GM21717 (cell line): ENCODE results near the gene RHOBTB3.
"Not testable (repeated sequence)": the region's sequence is repeated elsewhere in the genome, so short reads cannot be mapped to it uniquely, and the experiment has no call there.

ENCODE experiments used
- ATAC-seq: cut with Tn5 transposase; IDR thresholded peaks from one replicate; pipeline ENCODE4 v1.9.1; 2021; ENCODE audit warnings: mild to moderate bottlenecking, moderate library complexity; ENCODE audit not compliant: unreplicated experiment

RHOBTB3 gene

DNA sequence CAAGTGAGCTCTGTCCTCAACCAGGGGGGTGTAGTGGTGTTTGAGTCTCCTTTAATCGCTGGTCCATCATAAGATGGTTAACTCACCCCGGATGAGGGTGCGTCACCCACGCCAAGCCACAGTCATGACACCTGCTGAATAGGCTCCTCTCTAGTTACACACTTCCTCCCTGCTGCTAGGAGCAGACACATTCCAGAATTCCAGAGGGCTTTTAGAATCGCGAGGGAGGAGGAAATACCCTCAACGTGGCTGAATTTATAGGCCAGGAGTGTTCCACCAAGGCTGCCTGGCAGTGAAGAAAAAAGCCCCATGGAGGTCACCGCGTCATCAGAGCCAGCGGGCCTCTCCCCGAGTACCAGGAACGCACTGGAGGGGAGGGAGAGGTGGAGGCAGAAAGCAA is 86.3 kb downstream of the RHOBTB3 start:
- no peak for ATAC-seq

DNA sequence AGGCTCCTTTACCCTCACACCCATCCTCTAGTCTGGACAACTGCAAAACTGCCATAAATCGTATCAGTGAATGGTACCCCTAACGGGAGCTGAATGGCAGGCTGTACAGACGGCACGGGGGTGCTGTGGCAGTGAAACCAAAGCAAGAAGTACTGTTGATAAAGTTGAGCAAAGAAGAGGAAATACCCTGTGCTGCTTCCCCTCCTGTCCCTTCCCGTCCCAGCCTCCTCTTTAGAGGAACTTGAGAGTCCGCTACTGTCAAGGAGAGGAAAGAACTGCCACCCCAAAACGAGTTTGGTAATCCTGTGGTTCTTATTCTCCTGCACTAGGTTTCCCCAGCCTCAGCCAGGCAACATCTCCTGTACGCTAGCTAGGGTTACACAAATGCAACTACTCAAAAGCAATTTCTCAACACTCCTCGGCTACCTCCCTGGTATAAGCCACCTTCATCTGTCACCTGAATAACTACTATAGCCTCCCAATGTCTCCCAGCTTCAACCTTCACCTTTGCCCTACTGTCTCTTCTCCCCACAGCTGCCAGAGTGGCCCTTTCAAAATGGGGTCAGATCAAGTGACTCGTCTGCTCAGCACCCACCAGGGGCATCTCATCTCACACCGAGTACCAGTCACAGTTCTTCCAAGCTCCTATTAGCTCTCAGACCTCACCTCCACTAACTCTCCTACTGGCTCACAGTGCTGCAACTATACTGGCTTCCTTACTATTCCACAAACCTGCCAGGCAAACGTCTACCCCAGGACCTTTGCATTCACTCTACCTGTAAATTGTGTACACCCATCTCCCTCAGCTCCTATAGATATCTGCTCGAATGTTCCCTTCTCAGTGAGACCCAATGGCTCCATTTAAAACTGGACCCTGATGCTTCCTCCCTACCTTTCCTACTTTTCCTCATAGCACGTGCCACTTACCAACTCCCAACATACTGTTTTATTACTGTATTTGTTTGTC is 87.3 kb downstream of the RHOBTB3 start:
- ATAC-seq = no peak

DNA sequence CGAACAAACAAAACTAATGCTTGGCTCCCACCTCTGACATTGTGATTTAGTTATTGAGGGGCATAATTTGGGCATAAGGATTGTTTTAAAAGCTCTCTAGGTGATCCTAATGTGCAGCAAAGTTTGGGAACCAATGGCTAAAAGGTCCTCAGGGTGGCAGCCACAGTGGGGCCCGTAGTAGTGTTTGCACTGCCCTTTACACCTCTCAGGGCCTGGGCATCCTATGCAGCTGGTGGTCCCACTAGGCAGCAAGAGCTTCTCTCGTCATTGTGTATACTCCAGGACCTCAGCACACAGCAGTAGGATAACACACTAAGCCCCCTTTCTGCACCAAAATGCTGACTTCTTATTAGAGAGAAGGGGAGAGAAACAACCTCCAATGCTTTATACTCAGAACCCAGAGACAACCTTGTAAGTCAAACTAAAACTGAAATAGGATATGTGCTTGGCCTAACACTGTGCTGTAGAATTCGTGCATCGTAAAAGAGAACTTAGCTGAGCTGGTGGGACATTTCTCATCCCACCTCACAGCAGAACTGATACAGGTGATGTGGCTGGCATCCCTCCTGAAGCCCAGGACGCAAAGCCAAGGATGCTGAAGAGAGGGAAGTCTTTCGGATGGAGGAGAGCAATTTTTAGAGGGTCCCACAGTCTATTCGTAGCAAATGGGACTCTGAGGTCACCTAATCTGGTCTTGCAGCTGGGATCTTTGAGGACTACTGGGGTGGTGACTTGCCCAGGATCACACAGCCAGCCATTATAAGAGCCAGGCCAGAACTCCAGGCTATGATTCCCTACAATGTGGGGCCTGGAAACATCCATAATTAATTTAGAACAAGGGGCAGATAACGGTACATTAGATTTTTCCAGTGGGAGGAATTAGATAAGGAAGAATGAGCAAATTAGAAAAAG is 90.2 kb downstream of the RHOBTB3 start:
- no peak for ATAC-seq

DNA sequence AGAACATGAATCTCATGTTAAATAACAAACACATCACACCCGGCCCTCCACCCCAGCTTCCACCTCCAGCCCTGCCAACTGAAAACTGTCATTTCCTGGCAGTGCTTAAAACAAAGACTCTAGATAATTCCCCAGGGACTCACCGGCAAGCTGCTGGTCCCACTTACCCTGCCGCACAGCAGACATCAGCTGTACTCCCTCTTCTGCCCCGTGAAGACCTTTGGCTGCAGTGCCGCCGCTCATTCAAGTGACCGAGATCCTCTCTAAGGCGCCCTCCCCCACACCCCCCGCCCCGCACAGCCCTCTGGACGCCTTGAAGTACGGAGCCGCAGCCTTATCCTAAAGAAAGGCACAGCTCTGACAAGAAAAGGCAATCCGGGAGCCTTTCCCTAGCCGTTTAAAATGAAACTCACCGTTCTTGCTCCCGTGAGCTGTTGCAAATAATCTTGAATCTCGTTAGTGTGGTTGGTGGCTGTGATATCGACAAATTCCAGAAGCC is 91.0 kb downstream of the RHOBTB3 start:
- ATAC-seq = no peak

DNA sequence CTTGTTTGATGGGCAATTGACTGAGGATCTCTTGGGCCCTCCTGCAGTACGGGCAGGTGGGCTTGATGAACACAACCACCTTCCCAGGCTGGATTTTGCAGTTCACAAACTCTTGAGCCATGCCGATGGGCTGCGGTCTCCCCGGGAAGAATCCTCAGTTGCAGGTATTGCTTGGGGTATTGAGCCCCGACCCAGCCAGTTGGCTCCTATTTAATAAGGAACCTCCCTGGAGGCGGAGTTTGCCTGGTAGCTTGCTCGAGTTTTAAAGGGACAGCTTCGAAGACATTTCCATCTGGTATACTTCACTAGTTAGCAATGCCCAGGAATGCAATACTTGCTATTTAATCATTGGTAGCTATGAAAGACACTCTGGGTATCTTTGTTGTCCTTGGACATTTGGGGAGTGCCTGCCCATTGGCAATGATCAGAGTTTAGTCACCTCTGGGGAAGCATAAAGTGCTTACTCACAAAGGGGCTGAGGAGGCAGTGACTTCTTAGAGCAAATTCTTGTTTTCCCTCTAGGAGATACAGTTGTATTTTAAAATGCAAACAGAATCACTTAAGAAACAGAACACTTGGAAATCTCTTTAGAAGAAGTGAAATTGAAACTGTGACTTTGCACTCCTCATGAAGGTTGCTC is 91.5 kb downstream of the RHOBTB3 start, which contains the start of gene GLRX:
Gene GLRX, minus strand, starts transcription at position 185 of the 640 bp plus-strand sequence. Its CDS starts 64 bp downstream, at position 121.
- peak; percentile 48 for ATAC-seq

DNA sequence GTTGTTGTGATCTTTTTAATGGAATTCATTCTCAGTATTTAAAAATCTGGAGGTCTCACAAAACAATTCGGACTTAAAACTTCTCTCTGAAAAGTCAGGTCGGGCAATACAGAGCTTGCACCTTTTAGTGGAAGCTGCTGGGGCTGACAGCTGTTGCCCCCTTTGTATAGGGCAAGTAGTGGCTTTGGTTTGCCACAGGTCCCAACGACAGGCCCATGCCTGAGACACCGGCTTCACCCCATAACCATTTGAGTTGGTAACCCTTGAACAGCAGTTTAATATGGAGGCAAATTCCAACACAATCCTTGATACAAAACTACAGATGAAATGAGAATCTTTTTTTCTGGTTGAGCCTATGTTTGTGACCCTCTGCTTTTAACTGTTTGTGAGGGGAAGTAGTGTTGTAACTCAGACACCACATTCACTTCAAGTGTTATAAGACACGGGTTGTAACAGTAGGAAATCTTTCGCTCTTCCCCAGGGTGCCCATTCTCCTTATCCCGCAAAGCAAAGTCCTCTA is 92.1 kb downstream of the RHOBTB3 start:
- ATAC-seq = no peak

DNA sequence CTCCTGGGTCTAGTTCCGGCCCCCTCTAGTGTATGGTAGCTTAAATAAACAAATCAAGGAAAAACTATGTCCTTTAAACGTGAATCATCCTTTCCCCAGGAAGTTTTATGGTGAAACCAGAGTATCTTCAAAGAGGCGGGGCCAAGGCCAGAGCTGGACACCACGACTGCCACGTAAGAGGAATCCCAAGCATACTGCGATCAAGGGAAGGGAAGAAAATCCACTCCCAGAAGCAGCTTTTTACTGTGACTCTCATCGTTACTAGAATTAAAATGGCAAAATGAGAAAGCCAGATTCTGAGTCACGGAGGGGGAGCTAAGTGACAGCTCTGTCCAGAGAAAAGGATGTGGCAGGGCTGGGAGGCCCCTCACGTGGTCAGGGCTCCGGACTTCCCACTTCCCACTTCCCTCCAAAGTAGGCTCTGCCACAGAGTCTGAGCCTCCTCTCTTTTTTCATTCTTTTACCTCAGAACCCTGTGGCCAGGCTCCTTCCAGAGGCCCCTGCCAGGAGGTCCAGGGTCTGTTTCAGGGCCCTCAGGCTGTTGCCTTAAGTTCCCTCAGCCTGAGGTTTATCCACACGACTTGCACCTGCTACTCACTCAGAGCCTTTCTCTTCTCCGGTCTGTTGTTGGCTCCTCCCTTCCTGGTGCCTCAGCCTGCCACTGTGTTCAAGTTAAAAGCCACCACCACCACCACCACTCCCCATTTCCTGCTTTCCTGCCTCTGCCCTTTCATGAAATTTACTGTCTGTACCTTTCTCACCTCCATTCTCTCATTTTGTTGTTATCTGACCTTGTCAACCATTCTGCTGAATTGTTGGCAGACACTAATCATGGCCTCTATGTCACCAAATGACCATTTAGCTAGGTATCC is 92.8 kb downstream of the RHOBTB3 start:
- ATAC-seq = peak; percentile 50

DNA sequence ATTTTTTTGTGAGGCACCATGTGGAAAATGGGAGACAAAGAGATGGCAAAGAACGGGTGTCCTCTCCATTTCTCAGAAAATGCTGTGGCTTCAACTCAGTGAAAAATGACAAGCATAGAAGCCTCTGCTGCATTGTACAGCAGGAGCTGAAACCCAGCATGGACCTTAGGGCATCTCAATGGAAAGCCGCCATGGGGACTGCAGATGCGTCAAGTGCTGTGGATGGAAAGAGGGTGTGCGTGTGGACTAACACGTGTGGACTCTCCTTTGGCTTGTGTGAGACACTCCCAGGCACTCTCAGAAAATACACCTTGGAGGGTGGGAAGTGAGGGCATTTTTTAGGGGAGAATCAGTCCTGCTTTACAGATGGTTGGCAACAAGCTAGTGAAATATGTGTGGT is 93.6 kb downstream of the RHOBTB3 start:
- no peak for ATAC-seq

DNA sequence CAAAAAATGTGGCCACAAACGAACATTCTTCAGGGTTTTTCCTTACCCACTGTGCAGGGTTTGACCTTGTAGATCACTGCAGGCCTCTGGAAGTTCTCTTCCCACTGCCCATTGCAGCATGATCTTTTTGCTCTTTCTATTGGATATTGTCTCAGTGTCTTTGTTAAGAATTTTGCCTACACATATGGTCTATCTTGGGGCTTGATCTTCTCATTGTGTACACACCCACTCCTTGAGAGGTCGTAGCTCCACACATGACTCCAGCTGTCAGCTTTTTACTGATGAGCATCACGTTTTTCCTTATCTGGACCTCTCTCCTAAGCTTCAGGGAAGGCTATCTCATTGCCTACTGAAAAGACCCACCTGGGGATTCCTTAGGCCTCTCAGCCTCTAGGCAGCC is 94.4 kb downstream of the RHOBTB3 start:
- ATAC-seq = no peak

DNA sequence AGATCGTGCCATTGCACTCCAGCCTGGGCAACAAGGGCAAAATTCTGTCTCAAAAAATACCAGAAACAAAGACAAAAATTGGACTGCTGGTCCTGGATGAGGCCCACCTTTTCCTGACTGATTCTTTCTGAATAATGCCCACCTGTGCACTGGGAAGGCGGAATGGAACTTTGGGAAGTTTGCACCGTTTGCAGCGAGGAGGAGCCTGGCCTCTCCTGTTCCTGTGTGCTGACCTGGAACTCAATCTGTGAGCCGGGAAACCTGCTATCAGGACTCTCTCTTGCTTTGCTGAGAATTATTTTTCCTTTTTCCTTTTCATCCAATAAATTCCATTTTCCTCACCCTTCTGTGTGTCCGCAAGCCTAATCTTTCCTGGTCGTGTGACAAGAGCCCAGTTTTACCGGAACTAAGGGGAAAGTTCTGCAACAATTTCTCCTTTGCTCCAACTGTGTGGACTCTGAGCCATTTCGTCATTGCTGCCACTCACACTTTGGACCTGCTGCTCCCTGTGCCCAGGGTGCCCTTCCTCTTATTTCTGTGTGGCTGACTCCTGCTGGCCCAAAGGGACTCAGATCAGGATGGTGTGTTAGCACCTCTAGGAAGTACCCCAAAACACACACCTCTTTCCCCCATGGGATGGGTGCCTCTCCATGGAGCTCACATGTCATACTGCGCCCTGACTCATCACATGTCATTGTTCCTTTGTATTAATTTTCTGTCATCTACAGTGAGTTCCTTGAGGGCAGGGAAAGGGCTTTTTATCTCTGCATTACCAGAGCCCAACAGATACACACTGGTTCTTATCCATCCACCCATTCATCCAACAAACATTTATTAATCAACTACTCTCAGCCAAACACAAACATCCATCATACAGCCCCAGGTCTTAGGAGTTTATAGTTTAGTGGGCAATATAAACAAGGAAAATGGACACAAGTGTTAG is 96.1 kb downstream of the RHOBTB3 start:
- ATAC-seq = no peak

DNA sequence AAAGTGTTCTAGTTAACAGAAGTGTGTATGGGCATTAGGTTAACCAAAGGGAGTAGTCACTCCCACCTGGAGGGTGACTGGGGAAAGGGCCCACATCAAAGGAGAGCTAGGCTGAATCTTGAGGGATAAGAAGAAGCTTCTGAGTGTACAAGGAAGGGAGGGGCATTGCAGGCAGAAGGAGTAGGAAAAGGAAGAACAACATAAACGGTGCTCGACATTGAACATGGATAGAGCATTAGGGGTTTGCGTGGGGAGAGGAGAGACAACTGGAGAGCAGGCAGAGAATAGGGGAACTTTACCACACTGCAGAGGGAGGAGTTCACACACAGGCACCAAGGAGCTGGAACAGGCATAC is 96.7 kb downstream of the RHOBTB3 start:
- no peak for ATAC-seq

DNA sequence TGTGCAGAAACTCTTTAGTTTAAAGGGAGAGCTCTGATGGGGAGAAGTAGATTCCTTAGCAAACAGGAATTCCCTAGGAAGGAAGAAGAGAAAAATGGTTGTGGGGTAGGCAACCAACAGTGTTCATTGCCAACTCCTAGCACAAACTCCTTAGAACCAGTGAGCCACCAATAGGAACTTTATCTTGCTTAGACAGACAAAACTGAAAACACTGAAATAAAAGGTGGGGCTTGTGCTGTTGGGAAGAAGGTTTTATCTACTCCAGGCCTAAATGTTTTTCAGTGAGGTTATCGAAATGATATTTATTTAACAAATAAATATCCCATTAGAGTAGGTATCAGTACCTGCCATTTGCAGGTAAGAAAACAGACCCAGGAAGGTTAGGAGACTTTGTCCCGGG is 99.1 kb downstream of the RHOBTB3 start:
- no peak for ATAC-seq

DNA sequence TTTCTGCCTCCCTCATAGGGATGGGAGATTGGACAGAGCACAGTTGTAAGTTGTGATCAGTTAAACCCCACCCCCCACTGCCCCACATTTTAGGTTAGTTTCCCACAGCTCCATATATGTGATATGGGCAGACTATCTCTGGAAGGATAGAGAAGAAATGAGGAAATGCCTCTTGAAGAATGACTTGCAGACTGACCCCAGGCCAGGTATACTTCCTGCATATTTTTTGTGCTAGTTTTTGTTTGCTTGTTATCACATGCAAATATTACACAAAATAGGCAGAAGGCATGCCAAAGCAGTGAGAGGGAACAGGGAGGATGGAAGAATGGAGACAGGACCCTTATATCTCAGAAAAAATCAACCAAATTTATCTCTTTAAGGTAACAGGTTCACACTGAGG is 101.5 kb downstream of the RHOBTB3 start:
- no peak for ATAC-seq

DNA sequence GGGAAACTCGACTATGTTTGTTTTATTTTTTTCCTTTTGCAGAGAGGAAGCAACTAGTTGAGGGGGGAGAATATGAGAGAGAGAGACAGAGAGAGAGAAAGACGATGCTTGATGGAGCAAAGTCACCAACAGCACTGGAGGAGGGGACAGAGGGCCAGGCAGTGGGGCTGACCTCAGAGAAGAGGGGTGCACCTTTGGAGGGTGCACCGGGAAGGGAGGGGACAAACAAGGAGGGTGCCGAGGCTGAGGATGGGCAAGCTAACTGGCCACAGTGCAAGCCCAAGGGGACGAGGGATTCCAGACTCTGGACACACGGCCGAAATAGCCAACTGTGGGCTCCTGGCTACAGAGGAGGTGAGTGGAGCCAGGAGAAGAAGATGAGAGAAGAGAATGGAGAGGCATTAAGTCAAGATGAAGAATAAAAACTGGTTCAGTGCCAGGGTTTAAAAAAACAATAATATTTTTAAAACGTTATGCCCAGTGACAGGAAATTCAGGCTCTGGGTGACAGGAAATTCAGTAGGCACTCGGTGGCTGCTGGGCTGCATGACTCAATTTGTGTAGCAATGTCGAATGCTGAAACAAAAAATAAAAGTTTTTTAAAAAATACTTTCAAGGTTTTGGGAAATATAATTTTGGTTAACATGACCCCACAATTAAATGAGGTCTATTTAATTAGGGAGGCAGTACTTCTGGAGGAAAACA is 104.7 kb downstream of the RHOBTB3 start:
- no peak for ATAC-seq

DNA sequence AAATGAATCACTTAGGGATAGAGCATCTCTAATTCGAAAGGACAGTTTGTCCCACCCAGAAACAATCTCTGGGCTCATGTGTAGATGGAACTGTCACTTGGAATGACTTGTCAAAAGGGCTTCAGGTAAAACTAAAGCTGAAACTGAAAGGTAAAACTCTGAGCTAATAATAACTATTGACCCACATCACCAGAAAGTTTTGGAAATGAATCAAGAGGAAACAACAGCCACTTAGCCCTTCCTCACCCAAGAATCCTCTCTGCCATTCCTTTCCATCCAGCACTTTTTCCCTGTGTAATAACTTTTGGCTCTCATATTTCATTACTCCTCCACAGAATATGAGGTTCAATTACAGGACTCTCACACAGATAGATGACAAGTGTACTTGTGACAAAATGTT is 105.4 kb downstream of the RHOBTB3 start:
- peak; percentile 33 for ATAC-seq

DNA sequence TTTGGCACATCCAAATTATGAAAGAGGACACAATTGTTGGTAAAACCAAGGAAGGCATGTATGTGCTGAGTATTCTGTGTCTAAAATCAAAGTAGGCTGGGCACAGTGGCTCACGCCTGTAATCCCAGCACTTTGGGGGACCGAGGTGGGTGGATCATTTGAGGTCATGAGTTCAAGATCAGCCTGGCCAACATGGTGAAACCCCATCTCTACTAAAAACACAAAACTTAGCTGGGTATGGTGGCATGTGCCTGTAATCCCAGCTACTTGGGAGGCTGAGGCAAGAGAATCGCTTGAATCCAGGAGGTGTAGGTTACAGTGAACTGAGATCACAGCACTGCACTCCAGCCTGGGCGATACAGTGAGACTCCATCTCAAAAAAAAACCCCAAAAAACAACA is 105.8 kb downstream of the RHOBTB3 start:
- not testable (repeated sequence) for ATAC-seq

DNA sequence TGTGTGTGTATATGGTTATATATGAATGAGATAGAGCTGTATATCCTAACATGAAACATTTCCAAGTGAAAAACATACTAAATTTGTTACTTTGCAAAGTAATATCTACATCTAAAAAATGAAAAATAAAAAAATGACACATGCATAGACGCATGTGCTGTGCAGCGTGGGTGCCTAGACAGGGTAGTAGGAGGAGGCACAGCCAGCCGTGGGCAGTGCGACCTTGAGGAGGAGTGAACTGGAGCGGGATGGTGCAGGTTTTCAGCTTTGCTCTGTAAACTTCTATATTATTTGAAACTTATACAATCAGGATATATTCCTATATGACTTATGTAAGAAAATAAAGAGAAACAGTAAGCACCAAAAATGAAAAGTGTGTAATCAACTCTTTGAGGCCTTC is 106.4 kb downstream of the RHOBTB3 start:
- no peak for ATAC-seq

DNA sequence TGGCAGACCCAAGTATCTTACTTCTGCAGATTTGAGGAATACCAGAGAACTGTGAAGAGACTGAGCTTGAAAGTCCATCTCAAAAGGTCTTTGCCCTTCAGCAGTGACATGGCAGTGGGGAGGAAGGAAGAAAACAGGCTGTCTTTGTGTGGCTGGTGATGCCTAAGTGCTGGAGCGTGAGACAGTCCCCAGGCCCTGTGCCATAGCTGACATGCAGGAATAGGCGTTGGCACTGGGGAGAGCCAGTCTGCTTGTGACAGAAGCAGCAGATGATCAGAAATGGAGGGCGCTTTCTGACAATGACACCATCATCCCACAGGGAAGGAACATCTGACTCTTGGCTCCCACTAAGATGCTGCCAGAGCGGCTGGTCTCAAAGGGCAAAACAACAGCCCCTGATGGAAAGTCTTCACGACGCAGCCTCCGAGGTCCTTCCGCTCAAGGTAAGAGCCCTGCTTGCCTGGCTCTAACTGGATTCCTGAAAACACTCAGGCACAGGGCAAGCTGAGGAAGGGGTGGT is 106.9 kb downstream of the RHOBTB3 start:
- no peak for ATAC-seq
